NCI-H345 (cell line): Measurements from ENCODE around the gene MTHFD2.
"Not testable (repeated sequence)": the region's sequence is repeated elsewhere in the genome, so short reads cannot be mapped to it uniquely, and the experiment has no call there.

Source experiments
- DNase-seq: peaks from one replicate; lab custom pipeline; 2025; lab: John Stamatoyannopoulos, UW

MTHFD2 gene

DNA sequence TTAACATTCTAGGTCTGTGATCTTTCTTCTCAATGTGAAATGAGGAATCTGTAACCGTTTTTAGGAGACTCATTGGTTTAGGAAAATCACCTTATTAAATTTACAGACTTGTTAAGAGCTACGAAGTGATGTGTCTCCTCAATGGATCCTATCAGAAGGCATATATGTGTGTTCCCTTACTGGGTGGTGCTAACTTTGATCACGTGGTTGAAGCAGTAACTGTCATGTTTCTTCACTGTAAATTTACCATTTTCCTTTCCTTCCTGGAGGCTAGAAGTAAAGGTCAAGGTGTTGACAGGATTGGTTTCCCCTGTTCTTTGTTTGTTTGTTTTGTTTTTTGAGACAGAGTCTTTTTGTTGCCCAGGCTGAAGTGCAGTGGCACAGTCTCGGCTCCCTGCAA is 1.4 kb upstream of the MTHFD2 start:
- DNase-seq: no peak

DNA sequence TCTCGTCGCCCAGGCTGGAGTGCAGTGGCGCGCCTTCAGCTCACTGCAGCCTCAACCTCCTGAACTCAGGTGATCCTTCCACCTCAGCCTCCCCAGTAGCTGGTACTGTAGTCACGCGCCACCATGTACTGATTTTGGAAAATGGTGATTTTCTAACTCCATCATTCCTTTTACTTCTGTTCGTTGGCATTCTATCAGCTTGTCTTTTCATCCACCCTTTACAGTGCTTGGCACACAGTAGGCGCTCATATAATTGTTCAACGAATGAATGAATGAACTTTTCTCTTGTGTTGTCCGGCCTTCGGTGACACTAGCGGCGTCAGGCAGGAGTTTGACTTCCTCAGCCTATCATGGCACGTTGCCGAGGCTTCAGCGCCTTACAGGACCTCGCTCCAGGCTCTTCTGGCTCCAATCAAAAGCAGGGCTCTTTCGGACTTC is 373 bp upstream of the MTHFD2 start:
- no peak for DNase-seq

DNA sequence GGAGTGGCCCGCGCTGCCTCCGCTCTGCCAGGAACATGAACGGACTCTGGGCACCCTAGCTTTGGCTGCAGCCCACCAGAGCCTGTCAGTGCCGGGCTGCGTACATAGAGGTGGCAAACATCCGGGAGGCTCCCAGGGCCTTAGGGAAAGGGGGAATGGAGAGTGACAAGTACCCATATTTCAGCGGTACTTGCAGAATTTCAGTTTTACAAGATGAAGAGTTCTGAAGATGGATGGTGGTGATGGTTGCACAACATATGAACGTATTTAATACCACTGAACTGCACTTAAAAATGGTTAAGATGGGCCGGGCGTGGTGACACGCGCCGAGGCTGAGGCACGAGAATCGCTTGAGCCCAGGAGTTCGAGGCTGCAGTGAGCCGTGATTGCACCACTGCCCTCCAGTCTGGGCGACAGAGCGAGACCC is 873 bp downstream of the MTHFD2 start:
- no peak for DNase-seq

DNA sequence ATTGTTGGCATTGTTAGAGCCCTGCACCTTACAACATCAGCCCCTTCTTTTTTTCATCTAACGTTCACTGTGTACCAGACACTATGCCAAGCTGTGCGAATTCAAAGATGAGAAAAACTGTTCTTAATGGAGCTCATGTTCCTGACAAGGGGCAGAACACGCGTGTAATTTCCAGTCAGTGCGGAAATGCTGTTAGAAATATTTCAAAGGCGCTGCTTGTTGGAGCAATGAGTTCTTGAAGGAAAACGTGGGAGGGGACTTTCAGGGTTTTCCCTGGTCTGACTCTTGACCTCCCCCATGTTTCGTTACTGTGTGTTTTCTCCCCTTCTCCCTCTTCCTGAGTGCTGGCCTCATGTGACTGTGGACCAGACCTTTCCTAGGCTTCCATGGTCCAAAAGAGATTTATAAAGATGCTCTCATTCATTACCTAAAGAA is 1.5 kb downstream of the MTHFD2 start:
- no peak for DNase-seq

DNA sequence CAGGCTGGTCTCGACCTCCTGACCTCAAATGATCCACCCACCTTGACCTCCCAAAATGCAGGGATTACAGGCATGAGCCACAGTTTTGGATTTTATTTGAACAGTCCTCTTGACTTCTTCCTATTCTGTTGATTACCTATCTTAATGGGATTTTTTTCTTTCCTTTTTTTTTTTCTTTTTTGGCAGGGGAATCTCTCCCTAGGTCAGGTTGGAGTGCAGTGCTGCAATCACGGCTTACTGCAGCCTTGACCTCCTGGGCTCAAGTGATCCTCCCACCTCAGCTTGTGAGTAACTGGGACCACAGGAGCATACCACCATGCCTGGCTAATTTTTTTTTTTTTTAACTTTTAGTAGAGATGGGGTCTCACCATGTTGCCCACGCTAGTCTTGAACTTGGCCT is 2.8 kb downstream of the MTHFD2 start:
- no peak for DNase-seq

DNA sequence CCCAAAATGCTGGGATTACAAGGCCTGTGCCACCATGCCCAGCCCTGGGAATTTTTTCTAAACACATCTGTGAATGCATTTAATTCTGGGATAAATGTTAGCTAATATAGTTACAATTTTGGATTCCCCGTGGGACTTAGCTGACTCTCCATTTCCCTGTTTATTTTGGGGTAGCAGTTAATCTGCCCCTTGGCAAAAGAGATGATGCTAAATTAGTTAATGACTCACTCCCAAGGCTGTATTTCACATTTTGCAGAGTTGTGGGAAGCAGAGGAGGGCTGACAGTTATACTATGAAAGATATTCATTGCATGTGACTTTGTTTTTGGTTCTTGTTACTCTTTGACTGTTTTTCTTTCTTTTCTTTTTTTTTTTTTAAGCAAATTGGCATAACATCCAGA is 3.2 kb downstream of the MTHFD2 start:
- DNase-seq: no peak

DNA sequence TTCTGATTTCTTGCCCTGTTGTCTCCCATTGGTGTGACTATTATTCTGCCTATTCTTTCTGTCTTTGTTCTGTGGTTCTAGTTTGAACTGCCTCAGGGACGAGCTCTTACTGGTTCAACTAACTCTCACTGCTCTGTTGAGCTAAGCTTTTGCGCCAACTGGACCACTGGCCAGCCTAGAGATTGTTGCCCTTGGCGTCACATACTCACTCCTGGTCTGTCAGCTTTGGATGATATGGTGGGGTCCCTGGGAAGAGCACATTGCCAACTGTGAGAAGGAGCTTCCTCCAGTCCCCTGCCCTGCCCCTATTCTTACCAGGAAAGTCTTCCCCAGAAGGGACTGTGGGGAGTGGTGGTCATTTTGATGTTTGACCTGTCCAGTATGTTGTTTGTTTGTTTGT is 6.0 kb downstream of the MTHFD2 start:
- no peak for DNase-seq

DNA sequence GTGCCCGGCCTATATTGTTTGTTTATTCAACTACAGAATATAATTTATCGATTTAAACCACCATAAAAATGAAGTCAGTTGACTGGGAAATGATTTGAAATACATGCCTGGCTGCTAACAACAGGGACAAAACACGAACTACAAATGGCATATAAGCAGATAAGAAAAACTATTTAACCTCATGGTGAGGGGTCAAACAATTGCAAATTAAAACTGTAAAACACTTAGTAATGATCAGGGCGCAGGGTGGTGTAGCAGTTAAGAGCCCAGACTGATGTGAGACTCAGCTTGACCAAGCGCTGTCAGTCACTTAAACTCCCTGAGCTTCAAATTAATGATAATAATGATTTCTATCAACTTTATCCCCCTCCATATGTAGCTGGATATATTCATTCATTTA is 6.7 kb downstream of the MTHFD2 start:
- DNase-seq: no peak

DNA sequence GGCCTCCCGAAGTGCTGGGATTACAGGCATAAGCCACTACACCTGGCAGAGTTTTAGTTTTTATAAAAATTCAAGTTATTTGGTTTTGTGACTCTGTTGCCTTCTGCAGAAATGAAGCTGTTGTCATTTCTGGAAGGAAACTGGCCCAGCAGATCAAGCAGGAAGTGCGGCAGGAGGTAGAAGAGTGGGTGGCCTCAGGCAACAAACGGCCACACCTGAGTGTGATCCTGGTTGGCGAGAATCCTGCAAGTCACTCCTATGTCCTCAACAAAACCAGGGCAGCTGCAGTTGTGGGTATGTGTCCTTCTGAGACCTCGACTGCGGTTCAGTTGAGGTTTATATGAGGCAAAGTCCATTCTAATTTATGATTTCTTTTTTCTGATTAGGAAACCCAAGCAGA is 7.2 kb downstream of the MTHFD2 start:
- no peak for DNase-seq

DNA sequence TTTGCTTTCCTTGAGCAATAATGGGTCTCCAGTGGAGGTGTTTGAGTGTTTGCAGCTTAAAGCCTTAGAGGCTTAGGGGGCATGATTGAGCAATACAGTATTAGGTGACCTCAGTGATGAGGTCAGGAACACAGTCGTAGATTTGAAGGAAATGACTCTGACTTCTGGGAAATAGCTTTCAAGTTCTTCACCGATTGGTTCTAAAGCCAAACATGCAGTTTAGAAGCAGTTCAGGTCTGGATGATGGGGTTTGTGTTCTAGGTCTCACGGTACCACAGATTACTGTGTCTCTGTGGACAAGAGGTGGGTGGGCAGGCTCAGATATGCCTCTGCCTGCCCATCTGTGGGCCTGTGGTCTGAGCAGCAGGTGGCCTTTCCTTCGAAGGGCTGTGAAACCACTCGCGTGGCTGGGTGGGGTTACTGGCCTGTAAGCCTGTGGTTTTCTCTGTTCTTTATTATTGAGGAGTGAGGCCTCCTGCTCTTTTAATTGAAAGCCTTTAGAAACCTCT is 7.8 kb downstream of the MTHFD2 start:
- no peak for DNase-seq

DNA sequence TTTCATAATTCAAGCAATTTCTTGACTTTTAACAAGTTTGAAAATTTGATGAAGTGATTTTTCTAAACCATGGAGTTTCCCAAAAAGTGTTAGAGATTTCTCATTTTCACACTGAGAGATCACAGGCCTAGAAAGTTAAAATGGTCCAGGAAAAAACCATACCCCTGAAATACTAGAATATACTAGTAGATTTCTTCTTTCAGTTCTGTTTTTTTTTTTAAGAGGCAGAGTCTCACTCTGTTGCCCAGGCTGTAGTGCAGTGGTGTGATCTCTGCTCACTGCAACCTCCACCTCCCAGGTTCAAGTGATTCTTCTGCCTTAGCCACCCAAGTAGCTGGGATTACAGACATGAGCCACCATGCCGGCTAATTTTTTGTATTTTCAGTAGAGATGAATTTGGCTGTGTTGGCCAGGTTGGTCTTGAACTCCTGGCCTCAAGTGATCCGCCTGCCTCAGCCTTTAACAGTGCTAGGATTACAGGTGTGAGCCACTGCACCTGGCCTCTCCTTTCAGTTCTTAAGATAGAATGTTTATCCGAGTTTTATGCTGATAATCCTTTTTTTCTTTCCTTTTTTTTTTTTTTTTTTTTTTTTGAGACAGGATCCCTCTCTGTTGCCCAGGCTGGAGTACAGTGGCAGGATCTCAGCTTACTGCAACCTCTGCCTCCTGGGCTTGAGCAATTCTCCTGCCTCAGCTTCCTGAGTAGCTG is 14.4 kb downstream of the MTHFD2 start:
- DNase-seq: no peak

DNA sequence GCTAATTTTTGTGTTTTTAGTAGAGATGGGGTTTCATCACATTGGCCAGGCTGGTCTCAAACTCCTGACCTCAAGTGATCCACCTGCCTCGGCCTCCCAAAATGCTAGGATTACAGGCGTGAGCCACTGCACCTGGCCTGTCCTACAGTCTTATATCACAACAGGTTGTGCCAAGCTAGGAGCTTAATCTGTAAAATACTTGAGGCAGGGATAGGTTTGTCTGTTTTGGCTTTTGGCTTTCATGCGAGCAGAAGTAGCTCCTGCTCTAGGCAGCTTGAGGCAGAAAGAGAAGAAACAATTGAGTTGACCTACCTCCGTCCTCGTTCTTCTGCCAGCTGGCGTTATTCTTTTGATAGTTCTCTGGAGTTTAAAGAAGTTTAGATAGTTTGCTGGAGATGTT is 17.4 kb downstream of the MTHFD2 start:
- not testable (repeated sequence) for DNase-seq

DNA sequence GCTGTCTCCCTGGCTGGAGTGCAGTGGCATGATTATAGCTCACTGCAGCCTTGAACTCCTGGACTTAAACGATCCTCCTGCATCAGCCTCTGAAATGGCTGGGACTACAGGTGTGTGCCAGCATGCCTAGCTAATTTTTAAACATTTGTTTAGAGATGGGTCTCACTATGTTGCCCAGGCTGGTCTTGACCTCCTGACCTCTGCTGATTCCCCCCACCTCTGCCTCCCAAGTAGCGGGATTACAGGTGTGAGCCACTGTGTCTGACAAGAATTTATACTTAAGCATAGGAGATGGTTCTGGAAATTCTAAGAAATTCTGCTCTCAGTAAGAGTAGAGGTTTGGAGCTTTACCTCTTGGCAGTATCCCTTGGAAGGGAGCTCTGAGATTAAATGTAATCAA is 18.2 kb downstream of the MTHFD2 start:
- no peak for DNase-seq

DNA sequence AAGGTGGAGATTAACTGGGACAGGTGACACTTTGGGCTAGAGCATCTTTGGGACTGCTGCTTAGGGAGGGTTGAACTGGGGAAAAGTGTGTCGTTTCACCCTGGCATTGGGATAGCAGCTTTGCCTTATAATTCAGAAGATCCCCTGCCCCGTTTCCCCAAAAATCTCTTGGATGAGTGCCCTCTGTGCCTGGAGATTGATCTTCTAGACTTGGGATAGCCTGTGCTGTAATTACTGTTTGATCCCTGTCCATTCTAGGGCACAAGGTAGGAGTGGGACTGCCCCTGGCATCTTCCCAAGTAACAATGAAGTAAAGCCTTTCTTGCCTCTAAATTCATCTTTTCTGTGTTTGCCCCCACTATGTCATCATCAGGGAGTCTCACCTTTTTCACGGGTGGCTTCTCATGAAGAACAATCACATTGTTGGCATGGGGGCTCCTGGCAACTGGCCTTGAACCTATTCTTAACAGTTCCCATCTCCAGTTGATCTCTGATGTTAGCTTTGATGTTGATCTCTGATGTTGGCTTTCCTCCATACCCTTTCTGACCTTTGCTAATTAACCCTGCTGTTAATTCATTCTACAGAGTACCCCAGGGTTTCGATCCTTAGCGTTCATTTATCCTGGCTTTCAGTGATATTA is 21.6 kb downstream of the MTHFD2 start:
- DNase-seq: no peak

DNA sequence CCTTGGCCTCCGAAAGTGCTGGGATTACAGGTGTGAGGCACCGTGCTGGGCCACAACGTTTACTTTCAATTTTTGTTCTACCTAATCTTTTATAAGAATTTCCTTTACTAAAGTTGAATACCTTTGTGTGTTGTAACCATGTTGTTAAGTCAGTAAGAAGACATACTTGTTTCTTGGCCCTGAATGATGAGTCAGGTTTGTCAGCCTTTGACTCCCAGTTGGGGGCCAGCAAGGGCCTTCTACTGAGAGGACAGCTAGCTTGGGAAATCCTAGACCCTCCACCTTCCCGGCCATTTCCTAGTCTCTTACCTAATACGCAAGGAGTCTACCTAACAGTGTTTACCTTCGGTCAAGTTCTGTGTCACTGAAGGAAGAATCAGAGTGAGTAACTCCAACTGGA is 22.7 kb downstream of the MTHFD2 start:
- DNase-seq: no peak

DNA sequence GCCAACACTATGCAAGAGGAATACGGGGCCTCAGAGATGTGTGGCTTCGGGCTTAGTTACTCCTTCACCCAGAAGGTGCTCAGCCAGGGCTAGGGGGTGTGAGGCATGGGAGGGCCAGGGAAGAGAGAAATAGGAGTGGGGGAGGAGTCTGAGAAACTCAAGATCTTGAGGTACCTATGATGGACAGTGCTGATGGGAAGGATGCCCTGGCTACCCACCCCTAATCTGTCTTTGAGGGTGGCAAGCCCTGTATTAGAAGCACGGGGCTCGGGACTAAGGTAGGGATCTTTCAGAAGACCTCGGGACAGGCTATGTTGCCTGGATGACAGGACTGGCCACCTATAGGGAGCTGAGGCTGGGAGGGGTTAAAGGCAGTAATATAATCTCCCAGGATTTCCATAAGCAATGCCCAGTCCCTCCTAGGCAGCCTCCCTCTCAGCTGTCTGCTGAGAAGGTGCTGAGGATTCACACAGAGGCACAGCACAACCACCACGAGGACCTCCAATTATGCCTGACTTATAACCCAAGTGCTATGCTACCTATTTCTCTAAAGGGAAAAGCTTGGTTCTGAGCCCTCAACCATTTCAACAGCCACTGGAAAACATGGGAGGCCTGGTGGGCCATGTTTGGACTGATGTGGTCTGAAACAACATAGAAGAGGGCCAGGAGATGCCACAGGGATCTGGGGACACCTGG is 23.3 kb downstream of the MTHFD2 start:
- no peak for DNase-seq

DNA sequence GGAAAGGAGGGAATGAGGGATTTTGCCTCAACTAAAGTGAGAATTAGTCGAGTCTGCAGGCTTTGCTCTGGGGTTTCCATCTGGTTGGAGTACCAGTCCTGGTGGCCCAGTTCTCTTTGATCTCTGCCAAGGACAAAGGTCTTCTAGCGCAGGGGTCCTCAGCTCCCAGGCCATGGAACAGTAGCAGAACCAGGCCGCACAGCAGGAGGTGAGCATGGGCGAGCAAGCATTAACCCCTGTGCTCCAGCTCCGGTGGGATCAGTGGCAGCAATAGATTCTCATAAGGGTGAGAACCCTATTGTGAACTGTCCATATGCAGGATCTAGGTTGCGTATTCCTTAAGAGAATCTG is 23.9 kb downstream of the MTHFD2 start:
- DNase-seq: no peak

DNA sequence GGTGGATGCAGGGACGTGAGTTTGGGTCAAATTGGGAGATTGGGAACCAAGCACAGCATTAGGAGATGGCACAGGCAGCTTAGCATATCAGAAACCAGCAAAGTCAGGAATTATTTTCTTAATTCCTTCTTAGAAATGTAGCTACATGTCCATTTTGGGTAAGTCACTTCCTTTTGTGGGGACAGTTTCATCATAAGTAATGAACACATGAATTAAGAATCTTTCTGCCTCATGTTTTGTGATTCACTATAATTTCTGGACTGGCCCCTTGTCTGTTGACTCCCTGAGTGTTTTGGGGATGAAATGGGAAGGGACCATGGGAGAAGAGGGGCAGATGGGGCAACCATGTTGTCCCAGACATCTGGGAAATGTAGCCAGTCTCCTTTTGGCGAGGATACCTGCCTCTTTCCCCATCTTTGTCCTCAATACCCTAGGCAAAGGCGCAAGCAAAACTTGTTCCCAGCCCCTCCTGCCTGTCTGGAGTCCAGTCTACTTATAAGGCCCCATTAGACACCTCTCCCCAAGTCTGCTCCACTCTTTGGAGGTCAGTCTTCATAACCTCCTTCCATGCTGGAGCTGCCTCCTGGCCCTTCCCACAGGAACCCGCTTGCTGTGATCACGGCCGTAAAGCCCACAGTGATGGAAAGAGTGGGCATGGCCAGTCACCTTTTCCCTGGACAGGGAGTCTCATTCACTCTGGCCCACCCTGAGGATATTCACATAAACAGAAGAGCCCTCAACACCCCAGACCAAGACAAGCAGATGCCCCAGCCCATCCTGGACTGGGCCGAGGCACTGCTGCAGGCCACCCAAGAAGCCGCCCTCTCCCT is 25.7 kb downstream of the MTHFD2 start:
- DNase-seq: no peak

DNA sequence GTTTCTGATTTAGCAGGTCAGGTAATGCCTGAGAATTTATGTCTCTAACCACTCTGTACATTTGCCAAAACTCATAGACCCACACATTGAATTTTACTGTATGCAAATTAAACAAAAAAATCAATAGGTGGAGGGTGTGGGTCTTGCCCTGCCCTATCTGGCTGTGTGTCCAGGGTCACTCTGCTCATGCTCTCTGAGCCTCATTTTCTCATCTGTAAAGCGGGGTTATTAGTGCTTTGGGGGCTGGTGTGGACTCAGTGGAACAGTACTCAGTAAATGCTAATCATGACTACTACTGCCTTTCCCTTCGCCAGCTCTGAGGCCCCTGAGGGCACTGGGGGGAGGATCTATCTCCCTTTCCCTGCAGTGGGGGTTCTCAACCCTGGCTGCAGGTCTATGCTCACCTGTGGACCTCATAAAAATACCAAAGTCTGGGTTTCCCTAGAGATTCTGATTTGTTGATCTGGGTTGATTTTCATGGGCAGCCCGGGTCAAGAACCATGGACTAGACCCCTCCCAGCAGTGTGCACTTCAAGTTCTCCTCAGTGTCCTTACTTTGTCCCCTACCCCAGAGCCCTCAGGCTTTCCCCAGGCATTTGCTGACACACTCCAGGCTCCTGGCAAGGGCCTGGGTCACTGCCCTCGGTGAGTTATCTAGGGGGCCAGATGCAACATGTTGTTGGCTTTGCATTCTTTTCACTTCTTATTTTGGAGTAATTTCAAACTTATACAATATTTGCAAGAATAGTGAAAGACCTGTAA is 27.5 kb downstream of the MTHFD2 start:
- no peak for DNase-seq

DNA sequence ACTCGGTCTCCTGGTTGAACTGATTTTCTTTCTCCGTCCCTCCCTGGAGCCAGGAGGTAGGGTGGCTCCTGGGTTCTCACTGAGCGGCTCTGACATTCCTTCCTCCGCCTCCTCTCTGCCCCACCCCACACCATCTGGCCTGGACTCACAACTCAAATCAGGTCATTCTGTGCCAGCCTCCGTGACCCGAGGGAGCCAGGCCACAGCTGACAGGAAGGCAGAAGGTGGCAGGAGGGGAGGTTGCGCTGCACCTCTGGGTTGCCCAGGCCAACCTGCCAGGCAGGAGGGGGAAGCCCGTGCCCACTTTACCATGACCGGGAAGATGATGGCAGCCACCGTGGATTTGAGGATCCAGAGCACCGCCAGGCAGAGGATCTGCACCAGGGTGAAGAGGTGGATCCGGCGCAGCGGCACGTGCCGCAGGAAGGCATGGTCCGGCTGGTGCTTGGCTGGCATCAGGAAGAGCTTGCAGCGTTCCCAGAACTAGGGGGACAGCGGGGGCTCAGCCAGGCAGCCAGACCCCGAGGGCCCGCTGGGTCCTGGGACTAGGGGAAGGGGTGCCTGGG is 28.3 kb downstream of the MTHFD2 start:
- no peak for DNase-seq

DNA sequence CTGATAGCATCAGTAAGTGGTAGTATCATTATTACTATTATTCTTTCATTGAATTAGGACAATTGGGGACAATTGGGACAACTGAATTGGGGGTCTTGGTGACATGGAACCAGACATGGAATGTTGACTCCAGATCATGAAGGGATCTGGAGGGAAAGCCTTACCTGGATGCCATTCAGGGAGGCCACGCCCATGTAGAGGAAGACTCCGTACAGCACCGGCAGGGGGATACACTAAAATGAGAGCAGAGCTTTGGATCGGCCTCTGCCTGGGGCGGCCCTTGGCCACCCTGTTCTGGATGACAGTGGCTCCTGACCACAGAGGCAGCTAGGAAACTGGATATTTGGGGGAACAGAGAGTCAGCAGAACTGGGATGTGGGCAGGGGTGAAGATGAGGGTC is 29.2 kb downstream of the MTHFD2 start:
- no peak for DNase-seq
